BJ (cell line): ENCODE data around the gene KRT4. TPM values are rescaled to one million over a fixed set of nuclear protein-coding genes. Genes with fewer than 3 reads are reported as not detected.

Experiments used
- CTCF ChIA-PET: fragments of 350-600 bp; formaldehyde crosslinking; extraction: SDS; loops from one replicate; lab custom pipeline; 2021; ENCODE audit warnings: antibody characterized with exemption, inconsistent platforms; lab: Yijun Ruan, JAX
- POLR2A ChIA-PET: fragments of 300-600 bp; sonication (Branson Sonifier 250); formaldehyde crosslinking; extraction: SDS; loops from one replicate; lab custom pipeline; 2021; ENCODE audit warnings: antibody characterized with exemption; lab: Charles Lee
- DNase-seq: peaks from one replicate; pipeline ENCODE4 v3.0.0-alpha.2; 2011; ENCODE audit warnings: low read depth
- H3K27me3 ChIP-seq: 2 replicates; pipeline ENCODE4 v1.6.0; 2011; ENCODE audit warnings: low read length; ENCODE audit not compliant: control insufficient read depth, insufficient read depth
- H3K36me3 ChIP-seq: 2 replicates; pipeline ENCODE4 v1.5.1; 2011; ENCODE audit warnings: low read length; ENCODE audit not compliant: control insufficient read depth, insufficient read depth
- H3K4me3 ChIP-seq: 2 replicates; pipeline ENCODE4 v1.5.1; 2011; ENCODE audit warnings: low read depth, mild to moderate bottlenecking, control low read depth, low read length
- polyA plus RNA-seq: library from polyadenylated mRNA; depleted of rRNA; stranded (reverse); fragments of >200 nt; gene quantifications from 2 replicates; pipeline ENCODE4 v1.2.3, GENCODE V29; 2011
- TF ChIP-seq, protein P1 (sequence below): IDR thresholded peaks from 2 replicates; pipeline ENCODE4 v1.5.1; 2011; ENCODE audit warnings: low read depth, mild to moderate bottlenecking, control low read depth, inconsistent platforms, low read length, moderate library complexity; ENCODE audit not compliant: insufficient read depth

The KRT4 gene
- polyA plus RNA-seq, 1 experiment = 0.12 TPM

DNA sequence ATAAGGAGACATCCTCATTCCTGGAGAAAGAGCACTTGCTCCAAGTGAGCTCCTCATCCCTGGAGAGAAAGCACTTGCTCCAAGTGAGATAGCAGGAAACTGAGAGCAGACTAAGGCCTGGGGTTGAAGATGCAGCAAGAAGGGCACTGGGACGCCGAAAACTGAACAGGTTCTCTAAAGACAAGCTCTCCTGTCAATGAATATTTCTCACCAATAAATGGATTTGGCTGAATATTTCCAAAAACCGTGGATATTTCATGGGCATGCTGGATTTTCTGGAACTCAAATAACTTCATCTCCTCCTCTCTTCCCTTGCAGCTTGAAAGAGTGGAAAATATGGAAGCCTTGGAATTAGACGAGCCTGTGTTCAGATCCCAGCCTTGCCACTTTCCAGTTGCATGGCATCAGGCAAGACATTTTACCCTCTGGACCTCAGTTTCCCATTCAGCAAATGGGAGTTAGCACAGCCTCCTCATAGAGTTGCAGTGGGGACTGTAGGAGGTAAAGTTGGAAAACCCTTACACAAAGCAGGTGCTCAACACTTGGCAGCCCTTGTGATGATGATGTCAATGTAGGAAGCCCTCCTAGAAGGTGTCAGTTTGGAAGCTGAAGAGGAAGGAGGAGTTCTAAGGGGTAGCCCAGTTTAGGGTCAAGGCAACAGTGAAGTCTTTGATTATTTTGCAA, 32.4 kb downstream of the KRT4 start:
- ChIA-PET CTCF (interaction anchor here (0.7 to 1.0 kb wide), 2 partner anchors 13 to 75 kb away, joined by 3 read pairs; no protein-coding TSS in a partner anchor), POLR2A (interaction anchor here (0.6 kb wide), 1 partner anchor 55 kb away, joined by 4 read pairs; no protein-coding TSS in a partner anchor)
- no peak overlapping the region for H3K4me3 ChIP-seq
- DNase-seq = no peak
- TF ChIP-seq, protein P1, sequence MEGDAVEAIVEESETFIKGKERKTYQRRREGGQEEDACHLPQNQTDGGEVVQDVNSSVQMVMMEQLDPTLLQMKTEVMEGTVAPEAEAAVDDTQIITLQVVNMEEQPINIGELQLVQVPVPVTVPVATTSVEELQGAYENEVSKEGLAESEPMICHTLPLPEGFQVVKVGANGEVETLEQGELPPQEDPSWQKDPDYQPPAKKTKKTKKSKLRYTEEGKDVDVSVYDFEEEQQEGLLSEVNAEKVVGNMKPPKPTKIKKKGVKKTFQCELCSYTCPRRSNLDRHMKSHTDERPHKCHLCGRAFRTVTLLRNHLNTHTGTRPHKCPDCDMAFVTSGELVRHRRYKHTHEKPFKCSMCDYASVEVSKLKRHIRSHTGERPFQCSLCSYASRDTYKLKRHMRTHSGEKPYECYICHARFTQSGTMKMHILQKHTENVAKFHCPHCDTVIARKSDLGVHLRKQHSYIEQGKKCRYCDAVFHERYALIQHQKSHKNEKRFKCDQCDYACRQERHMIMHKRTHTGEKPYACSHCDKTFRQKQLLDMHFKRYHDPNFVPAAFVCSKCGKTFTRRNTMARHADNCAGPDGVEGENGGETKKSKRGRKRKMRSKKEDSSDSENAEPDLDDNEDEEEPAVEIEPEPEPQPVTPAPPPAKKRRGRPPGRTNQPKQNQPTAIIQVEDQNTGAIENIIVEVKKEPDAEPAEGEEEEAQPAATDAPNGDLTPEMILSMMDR = no peak
- no peaks in the 10 kb centered on the region for H3K36me3 ChIP-seq
- H3K27me3 ChIP-seq = peaks cover 13% of the 10 kb centered on the region

DNA sequence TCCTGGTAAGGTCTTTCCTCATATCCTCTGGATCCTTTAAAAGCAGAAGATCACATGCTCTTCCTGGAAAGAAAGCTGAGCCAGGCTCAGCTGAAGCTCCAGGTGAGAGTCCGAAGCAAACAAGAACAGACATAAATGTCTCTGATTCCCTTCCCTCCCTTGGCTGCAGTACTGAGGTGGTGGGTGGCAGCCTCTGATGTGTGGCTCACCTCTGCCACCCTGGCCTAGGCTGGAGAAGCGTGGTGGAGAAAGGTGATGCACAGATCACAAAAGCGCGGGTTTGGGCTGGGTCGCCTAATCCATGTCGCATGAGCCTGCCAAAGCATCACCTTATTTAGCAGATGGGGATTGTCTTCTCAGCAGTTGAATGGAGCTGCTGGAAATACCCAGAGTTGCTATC, 34.0 kb downstream of the KRT4 start:
- Histone ChIP-seq H3K36me3 (no peaks in the 10 kb centered on the region), H3K4me3 (no peak overlapping the region), H3K27me3 (peaks cover 11% of the 10 kb centered on the region)
- DNase-seq = no peak
- ChIA-PET POLR2A (no interaction called here), CTCF (no interaction called here)
- TF ChIP-seq, protein P1 = no peak

DNA sequence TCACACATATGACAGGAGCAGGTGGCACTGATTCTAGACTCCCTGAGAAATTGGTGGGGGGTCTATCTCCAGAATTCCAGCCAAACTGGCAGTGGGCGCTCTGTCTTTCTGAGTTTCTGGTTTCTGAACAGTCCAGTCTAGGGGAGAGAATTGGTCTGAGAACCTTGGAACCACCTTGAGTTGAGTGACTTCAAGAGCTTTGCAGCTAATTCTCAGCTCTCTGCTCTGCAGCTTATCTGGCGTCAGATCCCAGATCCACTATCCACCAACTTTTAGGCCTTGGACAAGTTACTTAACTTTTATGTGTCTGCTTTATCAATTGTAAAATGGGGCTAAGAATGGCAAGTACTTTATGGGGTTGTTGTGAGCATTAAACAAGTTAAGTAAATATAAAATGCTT, 35.1 kb downstream of the KRT4 start:
- TF ChIP-seq, protein P1 = no peak
- Histone ChIP-seq H3K4me3 (no peak overlapping the region), H3K27me3 (peaks cover 11% of the 10 kb centered on the region), H3K36me3 (no peaks in the 10 kb centered on the region)
- POLR2A ChIA-PET = no interaction called here
- CTCF ChIA-PET = interaction anchor here (1.0 kb wide), 1 partner anchor 87 kb away, joined by 3 read pairs; no protein-coding TSS in a partner anchor
- DNase-seq = no peak

DNA sequence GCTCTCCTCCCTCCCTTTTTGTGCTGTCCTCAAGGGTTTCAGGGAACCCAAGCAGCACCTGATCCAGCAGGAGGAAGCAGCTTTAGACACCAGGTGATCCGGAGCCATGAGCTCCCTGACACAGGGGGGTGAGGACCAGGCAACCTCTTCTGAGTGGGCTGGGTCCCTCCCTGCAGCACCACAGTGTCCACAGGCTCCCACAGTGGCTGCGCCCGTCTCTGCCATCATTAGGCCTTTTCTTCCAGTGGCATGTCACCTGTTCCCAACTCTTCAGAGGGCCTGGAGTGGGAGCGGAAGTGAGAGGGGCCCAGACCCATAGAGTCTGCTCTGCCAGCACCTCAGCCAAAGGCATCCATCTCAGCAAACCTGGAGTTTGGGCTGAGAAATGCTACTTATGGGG, 36.4 kb downstream of the KRT4 start:
- DNase-seq = no peak
- TF ChIP-seq, protein P1 = no peak
- no peaks in the 10 kb centered on the region for H3K36me3 ChIP-seq
- H3K4me3 ChIP-seq = no peak overlapping the region
- POLR2A ChIA-PET = no interaction called here
- CTCF ChIA-PET = interaction anchor here (0.6 to 1.0 kb wide), 2 partner anchors 88 to 157 kb away, joined by 3 to 4 read pairs; no protein-coding TSS in a partner anchor
- peaks cover 11% of the 10 kb centered on the region for H3K27me3 ChIP-seq

DNA sequence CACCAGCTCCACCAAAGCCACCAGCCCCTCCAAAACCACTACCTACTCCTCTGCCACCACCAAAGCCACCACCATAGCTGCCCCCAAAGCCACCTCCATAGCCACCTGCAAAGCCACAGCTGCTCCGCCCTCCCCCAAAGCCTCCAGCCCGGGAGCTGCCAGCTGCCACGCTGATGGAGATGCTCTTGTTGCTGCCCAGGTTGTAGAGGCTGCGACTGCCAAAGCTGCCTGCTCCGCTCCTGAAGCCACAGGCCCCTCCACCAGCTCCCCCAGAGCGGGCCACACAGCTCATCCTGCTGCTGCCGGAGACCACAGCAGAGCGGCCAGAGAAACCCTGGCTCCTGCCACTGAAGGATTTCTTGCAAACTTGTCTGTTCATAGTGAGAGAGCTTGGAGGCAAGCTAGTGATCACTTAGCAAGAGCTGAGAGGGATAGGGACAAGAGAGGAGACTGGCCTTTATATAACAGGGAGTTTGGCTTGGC, 37.0 kb downstream of the KRT4 start, which contains the start of gene KRT76:
TSS of gene KRT76 (minus strand) at position 433 of the 483 bp plus-strand sequence. CDS start at position 379, 54 bp downstream.
- Histone ChIP-seq H3K27me3 (peaks cover 11% of the 10 kb centered on the region), H3K36me3 (no peaks in the 10 kb centered on the region), H3K4me3 (no peak within 1 kb of the TSS)
- ChIA-PET POLR2A (no interaction called here), CTCF (interaction anchor here (0.6 to 0.9 kb wide), 2 partner anchors 9 to 156 kb away, joined by 3 to 4 read pairs; no protein-coding TSS in a partner anchor)
- TF ChIP-seq, protein P1 = no peak
- DNase-seq = no peak
